B cell (primary cell): ENCODE measurements around the gene ARMC6.

Source experiments
- CTCF ChIP-seq: fragments of 200-600 bp; IDR thresholded peaks from one replicate; pipeline ENCODE4 v1.8.0; 2022; ENCODE audit warnings: antibody characterized with exemption, mild to moderate bottlenecking
- EZH2 ChIP-seq: IDR thresholded peaks from 2 replicates; pipeline ENCODE4 v1.6.1; 2012; ENCODE audit warnings: borderline replicate concordance, low read depth, mild to moderate bottlenecking, moderate library complexity, low read length; ENCODE audit not compliant: insufficient read depth, poor library complexity, severe bottlenecking

GRCh38 chr19:19051478-19052213 lies 18.2 kb downstream of the ARMC6 start:
- TF ChIP-seq CTCF = no peak
- TF ChIP-seq EZH2 = no peak
